MM.1S (cell line): Measurements from ENCODE around the gene HOXC10.

Experiments used
- DNase-seq: peaks from one replicate; pipeline ENCODE4 v3.0.0-alpha.2; 2015
- H2AFZ ChIP-seq: fragments of 300-600 bp; sonication (generic); 2 replicates; pipeline ENCODE4 v1.6.0; 2016; ENCODE audit warnings: antibody characterized with exemption, low read length
- H3F3A ChIP-seq: fragments of 300-600 bp; sonication (generic); 2 replicates; pipeline ENCODE4 v1.6.1; 2016; ENCODE audit warnings: mild to moderate bottlenecking, antibody characterized with exemption, low read length, moderate library complexity, mixed read lengths; ENCODE audit not compliant: insufficient read depth
- H3K27ac ChIP-seq: fragments of 300-600 bp; sonication (generic); 2 replicates; pipeline ENCODE4 v1.5.1; 2016; ENCODE audit warnings: mild to moderate bottlenecking, low read length
- H3K27me3 ChIP-seq: fragments of 300-600 bp; sonication (generic); replicated peaks from 2 replicates; pipeline ENCODE4 v1.6.0; 2016; ENCODE audit warnings: low read length; ENCODE audit not compliant: insufficient read depth
- H3K36me3 ChIP-seq: fragments of 300-600 bp; sonication (generic); replicated peaks from 2 replicates; pipeline ENCODE4 v1.6.1; 2016; ENCODE audit warnings: mild to moderate bottlenecking, low read length, mixed read lengths; ENCODE audit not compliant: insufficient read depth
- H3K4me1 ChIP-seq: fragments of 300-600 bp; sonication (generic); 2 replicates; pipeline ENCODE4 v1.6.1; 2016; ENCODE audit warnings: low read length, mixed read lengths
- H3K4me2 ChIP-seq: fragments of 300-600 bp; sonication (generic); 2 replicates; pipeline ENCODE4 v1.6.0; 2016; ENCODE audit warnings: low read depth, low read length
- H3K4me3 ChIP-seq: fragments of 300-600 bp; sonication (generic); 2 replicates; pipeline ENCODE4 v1.5.1; 2016; ENCODE audit warnings: low read length, mixed read lengths
- H3K79me2 ChIP-seq: fragments of 300-600 bp; sonication (generic); 2 replicates; pipeline ENCODE4 v1.6.1; 2016; ENCODE audit warnings: mixed run types, low read length, mixed read lengths
- H3K9ac ChIP-seq: fragments of 300-600 bp; sonication (generic); 2 replicates; pipeline ENCODE4 v1.6.1; 2016; ENCODE audit warnings: low read length, mixed read lengths
- H3K9me2 ChIP-seq: fragments of 300-600 bp; sonication (generic); replicated peaks from 2 replicates; pipeline ENCODE4 v1.6.1; 2016; ENCODE audit warnings: mild to moderate bottlenecking, low read length, mixed read lengths; ENCODE audit not compliant: insufficient read depth
- H3K9me3 ChIP-seq: fragments of 300-600 bp; sonication (generic); replicated peaks from 2 replicates; pipeline ENCODE4 v1.6.1; 2016; ENCODE audit warnings: mild to moderate bottlenecking, low read length, mixed read lengths; ENCODE audit not compliant: insufficient read depth
- H4K20me1 ChIP-seq: fragments of 300-600 bp; sonication (generic); 2 replicates; pipeline ENCODE4 v1.6.1; 2016; ENCODE audit warnings: mild to moderate bottlenecking, low read length, moderate library complexity, mixed read lengths; ENCODE audit not compliant: insufficient read depth
- EZH2 ChIP-seq: fragments of 300-600 bp; sonication (generic); optimal IDR thresholded peaks from 2 replicates; pipeline ENCODE3; 2017; ENCODE audit warnings: low read depth, mild to moderate bottlenecking, antibody characterized with exemption, low read length, mixed read lengths
- EZH2phosphoT487 ChIP-seq: fragments of 300-600 bp; sonication (generic); IDR thresholded peaks from 2 replicates; pipeline ENCODE4 v1.6.1; 2018; ENCODE audit warnings: antibody characterized with exemption, low read length
- TF ChIP-seq, protein P1 (sequence below): fragments of 300-600 bp; sonication (generic); IDR thresholded peaks from 2 replicates; pipeline ENCODE4 v1.5.1; 2016; ENCODE audit warnings: antibody characterized with exemption, low read length, mixed read lengths

HOXC10 gene

DNA sequence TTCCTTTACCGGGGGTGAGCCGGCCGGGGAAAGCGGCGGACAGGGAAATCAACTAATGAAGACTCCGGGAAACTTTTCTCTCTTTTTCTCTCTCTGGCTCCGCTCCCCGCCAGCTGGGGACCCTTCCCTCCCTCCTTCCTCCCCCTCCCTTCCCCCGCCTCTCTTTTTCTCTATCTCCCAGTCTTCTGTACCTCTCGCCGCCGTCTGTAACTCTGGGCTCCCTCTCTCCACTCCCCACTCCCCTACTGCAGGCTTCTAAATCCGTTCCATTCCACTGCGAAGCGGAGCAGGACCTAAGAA is 18.9 kb upstream of the HOXC10 start:
- no peaks in the 10 kb centered on the region for H4K20me1 ChIP-seq
- no peaks in the 10 kb centered on the region for H3K9me3 ChIP-seq
- H3K79me2 ChIP-seq = no peaks in the 10 kb centered on the region
- no peak overlapping the region for H3K9ac ChIP-seq
- H2AFZ ChIP-seq = no peak overlapping the region
- no peaks in the 10 kb centered on the region for H3F3A ChIP-seq
- H3K4me2 ChIP-seq = no peak overlapping the region
- no peak for TF ChIP-seq EZH2
- TF ChIP-seq, protein P1, sequence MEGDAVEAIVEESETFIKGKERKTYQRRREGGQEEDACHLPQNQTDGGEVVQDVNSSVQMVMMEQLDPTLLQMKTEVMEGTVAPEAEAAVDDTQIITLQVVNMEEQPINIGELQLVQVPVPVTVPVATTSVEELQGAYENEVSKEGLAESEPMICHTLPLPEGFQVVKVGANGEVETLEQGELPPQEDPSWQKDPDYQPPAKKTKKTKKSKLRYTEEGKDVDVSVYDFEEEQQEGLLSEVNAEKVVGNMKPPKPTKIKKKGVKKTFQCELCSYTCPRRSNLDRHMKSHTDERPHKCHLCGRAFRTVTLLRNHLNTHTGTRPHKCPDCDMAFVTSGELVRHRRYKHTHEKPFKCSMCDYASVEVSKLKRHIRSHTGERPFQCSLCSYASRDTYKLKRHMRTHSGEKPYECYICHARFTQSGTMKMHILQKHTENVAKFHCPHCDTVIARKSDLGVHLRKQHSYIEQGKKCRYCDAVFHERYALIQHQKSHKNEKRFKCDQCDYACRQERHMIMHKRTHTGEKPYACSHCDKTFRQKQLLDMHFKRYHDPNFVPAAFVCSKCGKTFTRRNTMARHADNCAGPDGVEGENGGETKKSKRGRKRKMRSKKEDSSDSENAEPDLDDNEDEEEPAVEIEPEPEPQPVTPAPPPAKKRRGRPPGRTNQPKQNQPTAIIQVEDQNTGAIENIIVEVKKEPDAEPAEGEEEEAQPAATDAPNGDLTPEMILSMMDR = no peak
- TF ChIP-seq EZH2phosphoT487 = no peak
- no peak overlapping the region for H3K27ac ChIP-seq
- H3K4me1 ChIP-seq = no peaks in the 10 kb centered on the region
- no peak for DNase-seq
- H3K36me3 ChIP-seq = no peaks in the 10 kb centered on the region
- H3K27me3 ChIP-seq = peaks cover 100% of the 10 kb centered on the region
- no peak overlapping the region for H3K4me3 ChIP-seq
- no peaks in the 10 kb centered on the region for H3K9me2 ChIP-seq

DNA sequence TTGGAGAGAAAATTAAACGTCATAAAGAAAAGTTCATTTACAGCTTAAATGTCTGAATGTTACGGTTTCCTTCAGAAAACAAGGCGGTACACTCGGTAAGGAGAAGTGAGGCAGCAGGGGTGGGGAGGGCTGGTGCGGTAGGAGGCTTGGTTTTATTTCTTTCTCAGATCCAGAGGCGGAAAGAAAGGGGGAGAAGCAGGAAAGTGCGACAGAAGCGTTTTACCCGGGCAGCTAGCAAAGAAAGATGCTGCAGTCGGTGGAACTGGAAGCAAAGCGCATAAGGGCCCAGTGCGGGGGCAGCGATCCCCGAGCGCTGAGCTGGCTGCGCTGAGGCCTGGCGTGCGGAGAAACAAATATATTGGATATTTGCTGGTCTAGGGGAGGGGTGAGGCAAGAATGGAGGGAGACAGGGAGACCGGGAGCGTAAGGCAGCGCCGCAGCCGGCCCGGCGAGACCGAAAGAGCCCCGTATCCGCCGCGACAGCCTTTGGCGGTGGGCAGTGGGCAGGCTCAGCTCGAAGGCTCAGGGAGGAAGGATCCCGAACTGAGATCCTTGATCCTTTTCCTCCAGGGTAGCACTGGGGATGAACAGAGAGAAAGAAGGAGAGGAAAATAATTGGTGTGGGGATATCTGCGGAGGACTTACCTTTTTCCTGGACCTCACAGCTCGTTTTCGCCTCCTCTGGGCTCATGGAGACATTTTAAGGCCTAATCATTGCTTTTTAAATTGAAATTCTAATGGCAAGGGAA is 18.4 kb upstream of the HOXC10 start:
- TF ChIP-seq EZH2 (no peak), EZH2phosphoT487 (no peak)
- TF ChIP-seq, protein P1 = no peak

DNA sequence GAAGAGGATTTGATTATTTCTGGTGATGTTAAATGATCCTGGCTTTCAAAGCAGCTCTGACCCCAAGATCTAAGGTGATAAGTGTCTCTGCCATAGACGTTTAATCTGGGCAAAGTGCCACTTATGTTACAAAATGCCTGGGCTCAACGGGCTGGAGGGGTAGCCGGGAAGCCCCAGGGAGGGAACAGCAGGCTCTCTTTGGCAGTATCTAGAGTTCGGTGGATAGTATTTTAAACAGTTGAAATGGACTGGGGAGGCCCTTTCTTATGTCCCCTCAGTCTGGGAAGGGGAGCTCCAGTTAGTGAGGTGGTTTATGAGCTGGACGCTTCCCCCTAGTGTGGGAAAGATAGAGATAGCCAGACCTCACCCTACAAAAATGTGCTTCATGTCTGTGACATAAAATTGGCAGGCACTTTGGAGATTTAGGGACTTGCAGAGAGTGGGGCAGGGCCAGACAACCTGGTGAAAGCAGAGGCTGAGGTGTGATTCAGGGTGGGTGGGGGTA is 17.5 kb upstream of the HOXC10 start:
- DNase-seq = no peak
- H3F3A ChIP-seq = no peaks in the 10 kb centered on the region
- no peaks in the 10 kb centered on the region for H4K20me1 ChIP-seq
- no peak overlapping the region for H3K4me3 ChIP-seq
- no peak overlapping the region for H2AFZ ChIP-seq
- H3K27me3 ChIP-seq = peaks cover 100% of the 10 kb centered on the region
- no peaks in the 10 kb centered on the region for H3K9me2 ChIP-seq
- H3K9me3 ChIP-seq = no peaks in the 10 kb centered on the region
- H3K27ac ChIP-seq = no peak overlapping the region
- H3K4me1 ChIP-seq = no peaks in the 10 kb centered on the region
- no peaks in the 10 kb centered on the region for H3K79me2 ChIP-seq
- no peak for TF ChIP-seq EZH2phosphoT487
- TF ChIP-seq, protein P1 = no peak
- no peak for TF ChIP-seq EZH2
- no peak overlapping the region for H3K9ac ChIP-seq
- no peak overlapping the region for H3K4me2 ChIP-seq
- H3K36me3 ChIP-seq = no peaks in the 10 kb centered on the region

More for the DNA sequence above, 18.4 kb upstream of the HOXC10 start:
- Histone ChIP-seq H3K9me3 (no peaks in the 10 kb centered on the region), H3K27ac (no peak overlapping the region), H3K9me2 (no peaks in the 10 kb centered on the region), H3K9ac (no peak overlapping the region), H3K27me3 (peaks cover 100% of the 10 kb centered on the region), H2AFZ (no peak overlapping the region), H4K20me1 (no peaks in the 10 kb centered on the region), H3K4me3 (no peak overlapping the region), H3K36me3 (no peaks in the 10 kb centered on the region), H3K79me2 (no peaks in the 10 kb centered on the region), H3K4me1 (no peaks in the 10 kb centered on the region), H3F3A (no peaks in the 10 kb centered on the region), H3K4me2 (no peak overlapping the region)
- no peak for DNase-seq
